HG02885 (cell line): ENCODE data around the gene FDXACB1.
A peak's percentile ranks its signal among the peaks of the same experiment; 100 is the strongest.

ENCODE experiments used
- ATAC-seq: cut with Tn5 transposase; IDR thresholded peaks from one replicate; pipeline ENCODE4 v1.9.1; 2021; ENCODE audit warnings: mild to moderate bottlenecking; ENCODE audit not compliant: unreplicated experiment, poor library complexity

The FDXACB1 gene

GRCh38 chr11:111846636-111847035, 32.3 kb downstream of the FDXACB1 start:
- no peak for ATAC-seq

GRCh38 chr11:111846063-111846462, 32.9 kb downstream of the FDXACB1 start:
- no peak for ATAC-seq

GRCh38 chr11:111845276-111846028, 33.5 kb downstream of the FDXACB1 start:
- no peak for ATAC-seq

- ATAC-seq = no peak
These were observed 35.3 kb downstream of the FDXACB1 start for GRCh38 chr11:111843661-111844060.

- peak; percentile 65 for ATAC-seq
These were observed 37.5 kb downstream of the FDXACB1 start for GRCh38 chr11:111841370-111842053.

GRCh38 chr11:111840143-111840542, 38.8 kb downstream of the FDXACB1 start:
- no peak for ATAC-seq

GRCh38 chr11:111838054-111838453, 40.9 kb downstream of the FDXACB1 start:
- ATAC-seq = no peak

GRCh38 chr11:111837366-111837891, 41.5 kb downstream of the FDXACB1 start:
- no peak for ATAC-seq

GRCh38 chr11:111836721-111837120, 42.2 kb downstream of the FDXACB1 start:
- peak; percentile 78 for ATAC-seq

GRCh38 chr11:111836162-111836561, 42.8 kb downstream of the FDXACB1 start:
- ATAC-seq = no peak

GRCh38 chr11:111835665-111836064, 43.3 kb downstream of the FDXACB1 start:
- ATAC-seq = no peak

GRCh38 chr11:111834432-111835163, 44.4 kb downstream of the FDXACB1 start:
- ATAC-seq = no peak

GRCh38 chr11:111833524-111833923, 45.4 kb downstream of the FDXACB1 start:
- no peak for ATAC-seq

- peak; percentile 60 for ATAC-seq
These were observed 49.6 kb downstream of the FDXACB1 start for GRCh38 chr11:111829185-111829968.

GRCh38 chr11:111826322-111826950, 52.5 kb downstream of the FDXACB1 start:
- no peak for ATAC-seq
